GM12878 (cell line): ENCODE results near the gene KIFC3. TPM values are rescaled to one million over a fixed set of nuclear protein-coding genes. Genes with fewer than 3 reads are reported as not detected.

ENCODE experiments used
- ATAC-seq: fragments of 200-7000 bp; cut with Tn5 transposase; 3 replicates; pipeline ENCODE4 v1.9.1; 2020; ENCODE audit warnings: mild to moderate bottlenecking, moderate library complexity
- BruUV-seq: library from RNA; stranded (reverse); fragments of 400-500 nt; replicated peaks from 2 replicates; lab custom pipeline; 2021; lab: Mats Ljungman, UMichigan
- CTCF ChIA-PET: fragments of 300-600 bp; sonication (Branson Sonifier 250); formaldehyde crosslinking; extraction: SDS; loops from one replicate; lab custom pipeline; 2021; ENCODE audit warnings: inconsistent platforms; lab: Yijun Ruan, JAX
- POLR2A ChIA-PET: fragments of 350-600 bp; formaldehyde crosslinking; extraction: SDS; loops from one replicate; lab custom pipeline; 2021; ENCODE audit warnings: inconsistent platforms; lab: Charles Lee
- RAD21 ChIA-PET: fragments of 300-600 bp; sonication (Branson Sonifier 250); formaldehyde crosslinking; loops from one replicate; lab custom pipeline; 2023; ENCODE audit warnings: antibody characterized with exemption; ENCODE audit not compliant: unreplicated experiment; lab: Charles Lee
- SMC1A ChIA-PET: fragments of 300-600 bp; sonication (Branson Sonifier 250); formaldehyde crosslinking; loops from one replicate; lab custom pipeline; 2023; ENCODE audit not compliant: unreplicated experiment, uncharacterized antibody; lab: Charles Lee
- DNase-seq: peaks from one replicate; pipeline ENCODE4 v3.0.0-alpha.2; 2011; ENCODE audit warnings: low read depth, low spot score
- FAIRE-seq: peaks from 3 replicates; lab custom pipeline; 2011; peaks lifted over from hg19 to GRCh38; lab: Jason Lieb, UNC
- H2AFZ ChIP-seq: 2 replicates; pipeline ENCODE4 v1.6.0; 2011; ENCODE audit warnings: low read depth, low read length, control low read depth; ENCODE audit not compliant: control insufficient read depth
- H3K27ac ChIP-seq: 2 replicates; pipeline ENCODE4 v1.5.1; 2011; ENCODE audit warnings: control low read depth; ENCODE audit not compliant: control insufficient read depth, insufficient read depth
- H3K27me3 ChIP-seq, 2 experiments: replicated peaks in 1 of 2; 2 replicates each; pipeline versions ENCODE4 v1.6.0 to v1.6.1; 2011; ENCODE audit warnings: low read length in 1 of 2; ENCODE audit not compliant: control insufficient read depth in 2 of 2, insufficient read depth in 2 of 2
- H3K36me3 ChIP-seq, 2 experiments: 2 replicates each; pipeline ENCODE4 v1.5.1; 2011; ENCODE audit warnings: low read length in 1 of 2; ENCODE audit not compliant: control insufficient read depth in 2 of 2, insufficient read depth in 2 of 2
- H3K4me1 ChIP-seq: 2 replicates; pipeline ENCODE4 v1.6.1; 2011; ENCODE audit warnings: mild to moderate bottlenecking, low read length, moderate library complexity, mixed read lengths; ENCODE audit not compliant: control insufficient read depth, insufficient read depth
- H3K4me2 ChIP-seq: 2 replicates; pipeline ENCODE4 v1.6.0; 2011; ENCODE audit warnings: control low read depth; ENCODE audit not compliant: control insufficient read depth, insufficient read depth
- H3K4me3 ChIP-seq: fragments of 200-600 bp; sonication (generic); 2 replicates; pipeline ENCODE4 v1.5.1; 2016
- H3K79me2 ChIP-seq: 2 replicates; pipeline ENCODE4 v1.6.0; 2011; ENCODE audit warnings: low read length; ENCODE audit not compliant: control insufficient read depth, insufficient read depth
- H3K9ac ChIP-seq: 2 replicates; pipeline ENCODE4 v1.8.0; 2011; ENCODE audit warnings: low read length, control low read depth, mixed read lengths; ENCODE audit not compliant: control insufficient read depth, insufficient read depth
- H3K9me3 ChIP-seq: replicated peaks from 3 replicates; pipeline ENCODE4 v1.5.1; 2011; ENCODE audit warnings: mild to moderate bottlenecking, low read length; ENCODE audit not compliant: control insufficient read depth, insufficient read depth
- H4K20me1 ChIP-seq: 2 replicates; pipeline ENCODE4 v1.6.0; 2011; ENCODE audit not compliant: control insufficient read depth, insufficient read depth
- BCL3 ChIP-seq: IDR thresholded peaks from 2 replicates; pipeline ENCODE4 v1.6.1; 2011; ENCODE audit warnings: borderline replicate concordance, low read depth, mild to moderate bottlenecking, moderate library complexity, low read length; ENCODE audit not compliant: insufficient read depth, poor library complexity, severe bottlenecking
- BHLHE40 ChIP-seq, 2 experiments: fragments of 450-650 bp in 1 of 2; IDR thresholded peaks; 2 replicates each; pipeline ENCODE4 v1.6.1; 2011 to 2017; ENCODE audit warnings: low read depth in 2 of 2, borderline replicate concordance in 1 of 2, improper control_type of control experiment in 1 of 2, low read length in 1 of 2, mild to moderate bottlenecking in 1 of 2
- KAT2A ChIP-seq: conservative IDR thresholded peaks from 2 replicates; pipeline ENCODE4 v1.6.1; 2011; ENCODE audit warnings: low read depth, low read length; ENCODE audit not compliant: control insufficient read depth
- PBX3 ChIP-seq: IDR thresholded peaks from 2 replicates; pipeline ENCODE4 v1.6.1; 2011; ENCODE audit warnings: mild to moderate bottlenecking, low read depth, low read length, moderate library complexity; ENCODE audit not compliant: insufficient replicate concordance
- POLR2A ChIP-seq: IDR thresholded peaks from 2 replicates; pipeline ENCODE4 v1.6.1; 2011; ENCODE audit warnings: low read depth, mild to moderate bottlenecking, low read length
- WGBS: methylation state at CpG from one replicate; pipeline ENCODE4 v1.1.6; 2016; ENCODE audit warnings: low lambda C conversion rate; ENCODE audit not compliant: insufficient replicate concordance, insufficient coverage; ENCODE audit errors: missing lambda C conversion rate; 5-methylcytosine and 5-hydroxymethylcytosine counted together
- in situ Hi-C: fragments of 300-500 bp; cut with MboI; formaldehyde crosslinking; loops from 9 replicates; pipeline ENCODE4 v1.14.3; 2018; ENCODE audit warnings: mixed read lengths
- intact Hi-C: fragments of 100-400 bp; cut with micrococcal nuclease; formaldehyde crosslinking; loops from one replicate; pipeline ENCODE4 v1.14.2; 2022; ENCODE audit not compliant: unreplicated experiment
- polyA plus RNA-seq, 11 experiments: library from polyadenylated mRNA; depleted of rRNA in 4 of 11; unstranded in 6 of 11; stranded (reverse) in 5 of 11; fragments of >200 nt; fragmentation: Nextera tagmentation in 4 of 11; fragmentation: Illumina TruSeq in 1 of 11; extraction: Ambion mirVana in 4 of 11; extraction: Trizol in 1 of 11; gene quantifications; 1 replicate in 1 of 11; 2 replicates in 10 of 11; pipeline versions ENCODE4 v1.2.1 to v1.2.3, GENCODE V29; 2011 to 2016; ENCODE audit warnings: inconsistent platforms in 2 of 11, missing spikeins in 2 of 11, low read depth in 1 of 11
- total RNA-seq, 4 experiments: library from RNA; depleted of rRNA in 3 of 4; stranded (reverse); fragments of >200 nt in 3 of 4; fragmentation: Illumina TruSeq in 1 of 4; extraction: Trizol in 1 of 4; gene quantifications; 2 replicates each; pipeline versions ENCODE4 v1.2.1 to v1.2.3, GENCODE V29; 2013 to 2021

The KIFC3 gene
- total and polyA plus RNA-seq, 10 of the 15 experiments (the other 5 are each of a cell fraction or from before 2014, with no cell fraction given): 0.22 to 1.3 (median 0.26) TPM; not detected in 3

DNA sequence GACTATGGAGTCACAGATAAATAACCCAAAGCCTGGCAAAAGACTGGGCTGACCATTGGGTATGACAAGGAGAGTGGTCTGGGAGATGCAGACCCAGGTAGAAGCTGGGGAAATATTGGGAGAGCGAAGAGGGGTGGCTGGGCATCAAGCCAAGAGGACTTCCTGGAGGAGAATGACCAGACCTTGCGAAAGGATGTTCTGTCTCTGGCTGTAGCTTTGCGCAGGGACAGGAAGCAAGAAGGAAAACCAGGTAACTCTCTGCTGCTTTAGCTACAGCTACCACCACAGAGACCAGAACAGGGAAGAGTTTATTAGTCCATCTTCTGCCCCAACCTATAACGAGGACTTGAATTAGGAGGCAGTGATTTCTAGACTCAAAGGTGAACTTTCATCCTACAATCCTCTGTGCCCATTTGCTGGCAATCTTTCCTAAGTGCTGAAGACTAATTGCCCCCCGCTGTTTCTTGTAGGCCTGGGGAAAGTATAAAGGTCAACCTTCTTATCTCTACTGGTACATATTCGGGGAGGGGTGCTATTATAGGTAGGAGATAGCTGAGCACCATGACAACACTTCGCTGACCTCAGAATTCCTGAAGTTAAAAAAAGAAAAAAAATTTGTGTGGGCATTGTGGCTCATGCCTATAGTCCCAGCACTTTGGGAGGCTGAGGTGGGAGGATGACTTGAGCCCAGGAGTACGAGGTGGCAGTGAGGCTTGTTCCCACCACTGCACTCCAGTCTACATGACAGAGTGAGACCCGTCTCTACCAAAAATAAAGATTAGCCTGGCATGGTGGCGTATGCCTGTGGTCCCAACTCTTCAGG, 19.1 kb upstream of the KIFC3 start (continued):
- no peak for TF ChIP-seq BCL3

DNA sequence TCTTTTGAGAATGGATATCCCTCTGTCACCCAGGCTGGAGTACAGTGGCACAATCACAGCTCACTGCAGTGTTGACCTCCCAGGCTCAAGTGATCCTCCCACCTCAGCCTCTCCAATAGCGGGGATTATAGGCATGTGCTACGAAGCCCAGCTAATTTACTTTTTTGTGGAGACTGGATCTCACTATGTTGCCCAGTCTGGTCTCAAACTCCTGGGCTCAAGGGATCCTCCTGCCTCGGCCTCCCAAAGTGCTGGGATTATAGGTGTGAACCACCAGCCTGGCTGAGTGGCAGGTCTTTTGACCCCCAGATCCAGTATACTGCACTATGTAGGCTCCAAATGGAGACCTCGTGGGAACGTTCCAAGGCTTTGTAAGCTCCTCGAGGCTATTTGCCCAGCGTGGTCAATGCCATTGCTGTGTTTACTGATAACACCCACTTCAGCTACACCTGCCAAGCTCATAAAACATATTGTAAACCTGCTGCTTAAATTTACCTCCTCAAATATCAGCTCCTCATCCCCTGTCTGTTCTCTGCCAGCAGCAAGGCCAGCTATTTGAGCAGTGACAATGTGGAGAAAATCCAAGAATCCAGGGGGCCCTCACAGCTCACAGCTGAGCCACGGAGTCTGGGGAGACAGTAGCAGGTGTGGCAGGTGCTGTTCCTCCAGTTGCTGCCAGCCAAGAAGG, 16.2 kb upstream of the KIFC3 start:
- ChIA-PET CTCF (interaction anchor here (1.0 kb wide), 2 partner anchors 87 to 190 kb away, joined by 3 read pairs; no protein-coding TSS in a partner anchor), RAD21 (no interaction called here), POLR2A (no interaction called here), SMC1A (interaction anchor here (1.0 to 1.3 kb wide), 3 partner anchors 8 to 12 kb away, joined by 3 to 5 read pairs (median 3); no protein-coding TSS in a partner anchor)
- in situ Hi-C loops (no loop called here), intact Hi-C loops (no loop called here)
- H3K27ac ChIP-seq: no peak overlapping the region
- DNase-seq: no peak
- no peaks in the 10 kb centered on the region for H3K79me2 ChIP-seq
- no peak overlapping the region for H3K9ac ChIP-seq
- no TSS peak for BruUV-seq
- no peaks in the 10 kb centered on the region for H4K20me1 ChIP-seq
- TF ChIP-seq KAT2A (no peak), POLR2A (no peak), PBX3 (no peak), BHLHE40 (IDR thresholded peaks at IDR 0.05; ENCODE audit: borderline replicate concordance in 1 of 2, low read depth in 2 of 2, low read length in 1 of 2) (no peak)
- no peaks in the 10 kb centered on the region for H3K36me3 ChIP-seq
- H3K4me3 ChIP-seq: no peak overlapping the region
- no peak overlapping the region for H3K4me2 ChIP-seq
- H3K27me3 ChIP-seq: no peaks in the 10 kb centered on the region
- WGBS: 24% methylated on average over 8 of the region's 8 CpGs
- peaks cover 11% of the 10 kb centered on the region for H3K4me1 ChIP-seq
- no peak for ATAC-seq
- H3K9me3 ChIP-seq: no peaks in the 10 kb centered on the region
- no peak overlapping the region for H2AFZ ChIP-seq
- no peak for FAIRE-seq
